DOHH2 (cell line): ENCODE measurements around the gene POU2F3.

ENCODE experiments used
- CTCF ChIP-seq: fragments of 200-600 bp; sonication (generic); IDR thresholded peaks from one replicate; pipeline ENCODE4 v1.5.1; 2014; ENCODE audit warnings: antibody characterized with exemption, mild to moderate bottlenecking, low read depth, low read length; ENCODE audit not compliant: poor library complexity, severe bottlenecking
- EZH2phosphoT487 ChIP-seq: fragments of 200-600 bp; sonication (generic); IDR thresholded peaks from 2 replicates; pipeline ENCODE4 v1.6.1; 2017; ENCODE audit warnings: borderline replicate concordance, mild to moderate bottlenecking, antibody characterized with exemption, low read length, moderate library complexity, mixed read lengths

GRCh38 chr11:120314861-120315260, 74.9 kb downstream of the POU2F3 start:
- TF ChIP-seq CTCF = no peak
- TF ChIP-seq EZH2phosphoT487 = no peak
